Esophagus muscularis mucosa (tissue), 4 donors: ENCODE results near the gene PANK3.

Experiments
- CTCF ChIP-seq, 3 experiments: fragments of 200-600 bp in 2 of 3; fragments of 450-650 bp in 1 of 3; sonication (generic) in 2 of 3; IDR thresholded peaks; one replicate each; pipeline ENCODE4 v1.5.1; 2017 to 2019; ENCODE audit warnings: antibody characterized with exemption in 3 of 3, mild to moderate bottlenecking in 2 of 3, moderate library complexity in 1 of 3
- EP300 ChIP-seq: sonication (generic); formaldehyde crosslinking; IDR thresholded peaks from one replicate; pipeline ENCODE4 v1.6.1; 2017; ENCODE audit warnings: antibody characterized with exemption
- POLR2A ChIP-seq: fragments of 450-650 bp; IDR thresholded peaks from one replicate; pipeline ENCODE4 v1.6.1; 2017; ENCODE audit warnings: antibody characterized with exemption, moderate library complexity, mild to moderate bottlenecking, low read depth
- POLR2AphosphoS5 ChIP-seq, 2 donors: sonication (generic); formaldehyde crosslinking; IDR thresholded peaks; one replicate each; pipeline ENCODE4 v1.6.1; 2017; ENCODE audit warnings: antibody characterized with exemption in 2 of 2

GRCh38 chr5:168527756-168528295, 51.3 kb downstream of the PANK3 start:
- no peak for TF ChIP-seq CTCF (IDR thresholded peaks at IDR 0.05)
- TF ChIP-seq POLR2AphosphoS5 (IDR thresholded peaks at IDR 0.05), result no peak
- TF ChIP-seq EP300, result no peak
- TF ChIP-seq POLR2A, result no peak
